ENCODE measurements around the gene TMEM205. TPM values are rescaled to one million over a fixed set of nuclear protein-coding genes. Genes with fewer than 3 reads are reported as not detected.

The TMEM205 gene
- total and polyA plus RNA-seq, 2 of the 13 experiments (the other 11 are each of a cell fraction or from before 2014, with no cell fraction given) = 45.5 to 98.7 TPM

- TF ChIP-seq YEATS2 (CRISPR knock-in tag; IDR thresholded peaks at IDR 0.05; ENCODE audit: borderline replicate concordance) (peak; percentile 39; the same call in 1 of the 2 replicates), NPAS2 (CRISPR knock-in tag; IDR thresholded peaks at IDR 0.05; ENCODE audit: borderline replicate concordance) (no peak), ARNTL (CRISPR knock-in tag; IDR thresholded peaks at IDR 0.05) (peak; percentile 69; the same call in 1 of the 2 replicates), HOXA5 (CRISPR knock-in tag; IDR thresholded peaks at IDR 0.05) (peak; percentile 43; the same call in 1 of the 2 replicates), ZNF362 (CRISPR knock-in tag; IDR thresholded peaks at IDR 0.05; ENCODE audit: borderline replicate concordance) (peak; percentile 36; the same call in 1 of the 2 replicates), ZNF160 (CRISPR knock-in tag; IDR thresholded peaks at IDR 0.05) (no peak), ZSCAN25 (CRISPR knock-in tag; IDR thresholded peaks at IDR 0.05) (peak; percentile 72; the same call in 1 of the 2 replicates), KMT2A (CRISPR knock-in tag; IDR thresholded peaks at IDR 0.05) (0 out of 2 replicates have a peak, but pooled peaks have one; percentile 69), ATF7 (IDR thresholded peaks at IDR 0.05) (no peak), ATF7 (CRISPR knock-in tag; IDR thresholded peaks at IDR 0.05) (peak; percentile 61; the same call in 1 of the 2 replicates), ZNF7 (CRISPR knock-in tag; IDR thresholded peaks at IDR 0.05) (no peak), STAG1 (CRISPR knock-in tag; IDR thresholded peaks at IDR 0.05) (peak; percentile 78), RFX3 (CRISPR knock-in tag; IDR thresholded peaks at IDR 0.05) (no peak), HOXA7 (CRISPR knock-in tag; IDR thresholded peaks at IDR 0.05) (no peak), MTA3 (CRISPR knock-in tag; IDR thresholded peaks at IDR 0.05) (no peak), JUND (CRISPR knock-in tag; IDR thresholded peaks at IDR 0.05) (no peak), HNF4G (IDR thresholded peaks at IDR 0.05; ENCODE audit: borderline replicate concordance, low read depth, low read length) (no peak), HNF4G (CRISPR knock-in tag; IDR thresholded peaks at IDR 0.05; ENCODE audit: borderline replicate concordance, low read depth) (peak; percentile 25; the same call in 1 of the 2 replicates), ARNT (IDR thresholded peaks at IDR 0.05) (no peak), PRDM10 (CRISPR knock-in tag; IDR thresholded peaks at IDR 0.05; ENCODE audit: low read depth) (no peak), ZNF354B (CRISPR knock-in tag; IDR thresholded peaks at IDR 0.05) (no peak), PBX2 (CRISPR knock-in tag; IDR thresholded peaks at IDR 0.05) (0 out of 2 replicates have a peak, but pooled peaks have one; percentile 33), ZNF775 (CRISPR knock-in tag; IDR thresholded peaks at IDR 0.05; ENCODE audit: borderline replicate concordance) (no peak), CENPX (CRISPR knock-in tag; IDR thresholded peaks at IDR 0.05) (no peak), MIXL1 (CRISPR knock-in tag; IDR thresholded peaks at IDR 0.05) (peak; percentile 59; the same call in 1 of the 2 replicates), ETV6 (CRISPR knock-in tag; conservative IDR thresholded peaks at IDR 0.05) (0 out of 2 replicates have a peak, but pooled peaks have one; percentile 25)
These were observed 34.8 kb upstream of the TMEM205 start (continued) for GRCh38 chr19:11380653-11381537.
